DND-41 (cell line): Measurements from ENCODE around the gene CDK17.

ENCODE experiments used
- ATAC-seq: fragments of 200-7000 bp; cut with Tn5 transposase; 3 replicates; pipeline ENCODE4 v1.9.1; 2021; ENCODE audit warnings: low read depth; ENCODE audit not compliant: insufficient read depth
- DNase-seq: peaks from one replicate; pipeline ENCODE4 v3.0.0-alpha.2; 2020
- H2AFZ ChIP-seq: 2 replicates; pipeline ENCODE4 v1.6.0; 2012; ENCODE audit warnings: low read depth, low read length
- H3K27ac ChIP-seq: 2 replicates; pipeline ENCODE4 v1.5.1; 2012; ENCODE audit warnings: low read length, inconsistent platforms
- H3K27me3 ChIP-seq: fragments of 200-600 bp; sonication (generic); 2 replicates; pipeline ENCODE4 v1.6.0; 2012; ENCODE audit warnings: low read length, mild to moderate bottlenecking, inconsistent platforms; ENCODE audit not compliant: insufficient read depth, poor library complexity
- H3K36me3 ChIP-seq: 2 replicates; pipeline ENCODE4 v1.5.1; 2012; ENCODE audit warnings: low read length, inconsistent platforms; ENCODE audit not compliant: insufficient read depth
- H3K4me1 ChIP-seq: 2 replicates; pipeline ENCODE4 v1.5.1; 2012; ENCODE audit warnings: mild to moderate bottlenecking, low read length; ENCODE audit not compliant: insufficient read depth
- H3K4me2 ChIP-seq: 2 replicates; pipeline ENCODE4 v1.6.0; 2012; ENCODE audit warnings: mild to moderate bottlenecking, moderate library complexity, low read length, inconsistent platforms; ENCODE audit not compliant: insufficient read depth
- H3K4me3 ChIP-seq, 2 experiments: fragments of 200-600 bp in 1 of 2; shearing (Covaris generic) in 1 of 2; 2 replicates each; pipeline ENCODE4 v1.5.1; 2012 to 2016; ENCODE audit warnings: inconsistent platforms in 2 of 2, low read length in 2 of 2, mild to moderate bottlenecking in 2 of 2, low read depth in 1 of 2, moderate library complexity in 1 of 2
- H3K79me2 ChIP-seq: 2 replicates; pipeline ENCODE4 v1.6.0; 2012; ENCODE audit warnings: low read length, inconsistent platforms; ENCODE audit not compliant: insufficient read depth
- H3K9ac ChIP-seq: 2 replicates; pipeline ENCODE4 v1.6.0; 2012; ENCODE audit warnings: low read depth, mild to moderate bottlenecking, inconsistent platforms, low read length, moderate library complexity
- H3K9me3 ChIP-seq: 2 replicates; pipeline ENCODE4 v1.5.1; 2012; ENCODE audit warnings: low read length, moderate library complexity, mild to moderate bottlenecking, inconsistent platforms; ENCODE audit not compliant: insufficient read depth, severe bottlenecking
- H4K20me1 ChIP-seq: 2 replicates; pipeline ENCODE4 v1.6.0; 2012; ENCODE audit warnings: low read length; ENCODE audit not compliant: insufficient read depth
- CTCF ChIP-seq: IDR thresholded peaks from 2 replicates; pipeline ENCODE4 v1.5.1; 2012; ENCODE audit warnings: borderline replicate concordance, low read length, moderate library complexity, mild to moderate bottlenecking; ENCODE audit not compliant: poor library complexity, severe bottlenecking; ENCODE audit errors: extremely low read depth
- EZH2 ChIP-seq: IDR thresholded peaks from 3 replicates; pipeline ENCODE4 v1.6.1; 2012; ENCODE audit warnings: borderline replicate concordance, low read depth, mild to moderate bottlenecking, moderate library complexity, low read length, inconsistent platforms; ENCODE audit not compliant: severe bottlenecking

Gene CDK17

GRCh38 chr12:96354844-96355534 lies 45.2 kb downstream of the CDK17 start:
- peaks cover 67% of the 10 kb centered on the region for H4K20me1 ChIP-seq
- no peak overlapping the region for H3K4me3 ChIP-seq
- no peak overlapping the region for H2AFZ ChIP-seq
- peaks cover 100% of the 10 kb centered on the region for H3K79me2 ChIP-seq
- no peak overlapping the region for H3K4me2 ChIP-seq
- H3K27ac ChIP-seq: no peak overlapping the region
- H3K9ac ChIP-seq: no peak overlapping the region
- no peaks in the 10 kb centered on the region for H3K27me3 ChIP-seq
- peaks cover 32% of the 10 kb centered on the region for H3K4me1 ChIP-seq
- no peaks in the 10 kb centered on the region for H3K9me3 ChIP-seq
- DNase-seq (no peak), ATAC-seq (no peak)
- no peaks in the 10 kb centered on the region for H3K36me3 ChIP-seq
- TF ChIP-seq CTCF (no peak), EZH2 (no peak)

GRCh38 chr12:96354326-96354725 lies 45.9 kb downstream of the CDK17 start:
- H3K4me1 ChIP-seq: peaks cover 39% of the 10 kb centered on the region
- DNase-seq: no peak
- no peak overlapping the region for H3K4me3 ChIP-seq
- no peak overlapping the region for H3K4me2 ChIP-seq
- ATAC-seq: no peak
- no peak overlapping the region for H3K27ac ChIP-seq
- no peak overlapping the region for H3K9ac ChIP-seq
- no peaks in the 10 kb centered on the region for H3K36me3 ChIP-seq
- H4K20me1 ChIP-seq: peaks cover 63% of the 10 kb centered on the region
- H3K79me2 ChIP-seq: peaks cover 100% of the 10 kb centered on the region
- no peaks in the 10 kb centered on the region for H3K27me3 ChIP-seq
- H2AFZ ChIP-seq: no peak overlapping the region
- no peaks in the 10 kb centered on the region for H3K9me3 ChIP-seq
- no peak for TF ChIP-seq EZH2
- no peak for TF ChIP-seq CTCF

GRCh38 chr12:96352161-96352835 lies 47.9 kb downstream of the CDK17 start:
- H2AFZ ChIP-seq: no peak overlapping the region
- H3K27me3 ChIP-seq: no peaks in the 10 kb centered on the region
- H4K20me1 ChIP-seq: peaks cover 52% of the 10 kb centered on the region
- peak overlapping the region; percentile 27; the same call in 1 of the 2 replicates for H3K27ac ChIP-seq
- peaks cover 99% of the 10 kb centered on the region for H3K79me2 ChIP-seq
- H3K9me3 ChIP-seq: no peaks in the 10 kb centered on the region
- DNase-seq (no peak), ATAC-seq (peak; percentile 41; the same call in 2 of the 3 replicates)
- TF ChIP-seq CTCF (no peak), EZH2 (no peak)
- H3K4me3 ChIP-seq: no peak overlapping the region
- H3K4me1 ChIP-seq: peaks cover 59% of the 10 kb centered on the region
- no peak overlapping the region for H3K9ac ChIP-seq
- H3K4me2 ChIP-seq: no peak overlapping the region
- no peaks in the 10 kb centered on the region for H3K36me3 ChIP-seq
